Activated CD4-positive, alpha-beta memory T cell treated with anti-CD3 and anti-CD28 coated beads, Interleukin-2, amount 10 ng/mL, durations not matched to agents 7 days and 5 days (primary cell): Measurements from ENCODE around the gene NDUFA3. TPM values are rescaled to one million over a fixed set of nuclear protein-coding genes. Genes with fewer than 3 reads are reported as not detected.
A peak's percentile ranks its signal among the peaks of the same experiment; 100 is the strongest.

Experiments used
- CTCF ChIA-PET: fragments of 350-600 bp; sonication (Branson Sonifier 250); formaldehyde crosslinking; loops from one replicate; lab custom pipeline; 2021; ENCODE audit warnings: antibody characterized with exemption, inconsistent platforms; lab: Charles Lee
- POLR2A ChIA-PET: fragments of 350-600 bp; sonication (Branson Sonifier 250); formaldehyde crosslinking; loops from one replicate; lab custom pipeline; 2021; ENCODE audit warnings: antibody characterized with exemption; lab: Charles Lee
- DNase-seq: peaks from one replicate; pipeline ENCODE4 v3.0.0-alpha.2; 2020
- H3K27ac Mint-ChIP-seq: one replicate; pipeline ENCODE4 v1.8.0; 2021; ENCODE audit warnings: mild to moderate bottlenecking, mixed read lengths
- H3K27me3 Mint-ChIP-seq: one replicate; pipeline ENCODE4 v1.8.0; 2021; ENCODE audit warnings: mixed read lengths
- H3K36me3 Mint-ChIP-seq: one replicate; pipeline ENCODE4 v1.8.0; 2021; ENCODE audit warnings: low read depth, mixed read lengths
- H3K4me1 Mint-ChIP-seq: one replicate; pipeline ENCODE4 v1.8.0; 2021; ENCODE audit warnings: mixed read lengths
- H3K4me3 Mint-ChIP-seq: one replicate; pipeline ENCODE4 v1.8.0; 2021; ENCODE audit warnings: mild to moderate bottlenecking, mixed read lengths
- H3K9me3 Mint-ChIP-seq: one replicate; pipeline ENCODE4 v1.8.0; 2021; ENCODE audit warnings: mixed read lengths
- total RNA-seq, 2 experiments: library from RNA; stranded (reverse); gene quantifications; one replicate each; pipeline ENCODE4 v1.2.3, GENCODE V29; 2021

Gene NDUFA3
- total RNA-seq, 2 experiments from 2014 or later: 115 to 116 TPM

GRCh38 chr19:54133957-54134590, 31.4 kb downstream of the NDUFA3 start:
- H3K27ac Mint-ChIP-seq: peak overlapping the region; percentile 23
- no peaks in the 10 kb centered on the region for H3K27me3 Mint-ChIP-seq
- no peak overlapping the region for H3K4me3 Mint-ChIP-seq
- H3K36me3 Mint-ChIP-seq: peaks cover 10% of the 10 kb centered on the region
- peaks cover 21% of the 10 kb centered on the region for H3K4me1 Mint-ChIP-seq
- POLR2A ChIA-PET: no interaction called here
- DNase-seq: no peak
- CTCF ChIA-PET: no interaction called here
- no peaks in the 10 kb centered on the region for H3K9me3 Mint-ChIP-seq

DNA sequence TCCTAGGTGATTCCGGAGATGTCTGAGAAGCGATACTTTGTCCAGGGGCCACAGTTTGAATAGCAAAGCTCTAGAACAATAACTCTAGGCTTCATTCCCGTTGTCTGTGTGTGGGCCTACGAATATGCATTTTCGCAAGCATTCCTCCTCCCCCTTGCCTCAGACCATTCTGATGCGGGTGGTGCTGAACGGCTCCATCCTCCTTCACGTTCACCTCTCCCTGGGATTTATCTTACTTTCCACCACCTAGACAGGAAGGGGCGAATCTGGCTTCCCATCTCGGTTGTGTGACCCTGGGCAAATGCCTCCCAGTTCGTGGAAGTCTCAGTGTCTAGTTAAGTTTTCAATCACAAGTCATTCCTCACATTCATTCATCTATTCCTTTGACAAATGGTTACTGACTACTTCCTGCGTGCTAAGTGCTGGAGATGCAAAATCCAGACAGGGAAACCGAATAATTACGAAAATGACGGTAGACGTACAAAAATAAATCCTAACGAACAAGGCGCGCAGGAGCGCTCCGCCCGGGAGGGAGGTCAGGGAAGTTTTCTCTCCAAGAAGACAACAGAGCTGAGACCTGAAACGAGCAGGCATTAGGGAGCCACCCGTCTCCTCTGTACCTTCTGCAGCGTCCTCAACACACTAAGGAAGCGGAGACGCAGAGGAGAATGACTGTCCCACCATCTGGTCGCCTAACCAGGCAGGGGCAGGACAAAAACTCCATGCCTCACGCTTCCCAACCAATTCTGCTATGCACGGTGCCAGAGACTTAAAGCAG, 33.6 kb downstream of the NDUFA3 start:
- ChIA-PET POLR2A (interaction anchor here (1.2 to 4.5 kb wide), 15 partner anchors 12 to 381 kb away, joined by 3 to 66 read pairs (median 8); partner anchors contain the start of genes LENG1, LENG8, LENG9 and MBOAT7), CTCF (interaction anchor here (0.9 to 2.4 kb wide), 12 partner anchors 21 to 302 kb away, joined by 3 to 24 read pairs (median 5); partner anchors contain the start of genes LENG1, MBOAT7, NDUFA3 and PRPF31)
- no peak for DNase-seq
- Mint-ChIP-seq H3K27ac (peak overlapping the region; percentile 83), H3K27me3 (no peaks in the 10 kb centered on the region), H3K4me3 (peak overlapping the region; percentile 82), H3K9me3 (no peaks in the 10 kb centered on the region), H3K36me3 (peaks cover 19% of the 10 kb centered on the region), H3K4me1 (peaks cover 37% of the 10 kb centered on the region)

DNA sequence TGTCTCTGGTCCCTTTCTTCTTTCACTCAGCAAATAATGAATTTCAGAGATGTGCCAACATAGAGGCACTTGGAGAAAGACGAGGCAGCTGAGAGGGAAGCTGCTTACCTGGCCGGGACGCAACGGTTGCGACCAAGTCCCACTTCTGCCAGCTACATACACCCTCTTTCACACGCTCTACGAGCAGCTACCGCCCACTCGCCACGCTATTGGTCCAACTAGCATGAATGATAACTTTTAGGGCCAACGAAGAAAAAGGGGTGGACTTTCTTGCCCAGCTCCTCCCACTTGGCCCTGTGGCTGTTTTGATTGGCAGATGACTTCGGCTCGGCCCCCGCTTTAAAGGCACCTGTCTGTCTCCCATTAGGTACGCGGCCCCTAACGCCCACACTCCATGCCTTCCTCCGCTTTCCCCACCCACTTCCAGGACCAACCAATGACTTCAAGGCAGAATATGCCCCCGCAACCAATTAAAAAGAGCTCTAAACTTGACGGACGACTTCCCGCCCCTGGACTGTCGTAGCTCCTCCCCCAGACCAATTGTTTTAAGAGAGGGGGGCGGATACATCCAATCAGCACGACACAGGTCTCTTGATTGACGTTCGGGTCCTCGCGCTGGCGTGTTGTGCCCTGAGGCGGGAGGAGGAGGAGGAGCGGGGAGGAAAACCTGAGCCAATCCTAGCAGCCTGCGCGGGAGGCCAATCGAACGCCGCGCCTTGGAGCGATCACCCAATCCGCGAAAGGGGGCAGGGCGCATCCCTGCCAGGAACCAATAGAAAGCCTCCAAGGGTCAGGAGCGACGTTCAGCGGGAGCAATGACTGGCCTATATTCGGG, 34.4 kb downstream of the NDUFA3 start:
- ChIA-PET CTCF (interaction anchor here (0.5 to 2.4 kb wide), 16 partner anchors 19 to 301 kb away, joined by 3 to 24 read pairs (median 4); partner anchors contain the start of genes LENG1, MBOAT7, NDUFA3 and PRPF31), POLR2A (interaction anchor here (0.8 to 4.5 kb wide), 20 partner anchors 9 to 616 kb away, joined by 3 to 66 read pairs (median 6); partner anchors contain the start of genes LENG1, LENG8, LENG9 and MBOAT7)
- DNase-seq: peak; percentile 99
- Mint-ChIP-seq H3K36me3 (peaks cover 19% of the 10 kb centered on the region), H3K27ac (peak overlapping the region; percentile 83), H3K9me3 (no peaks in the 10 kb centered on the region), H3K4me3 (peak overlapping the region; percentile 82), H3K4me1 (peaks cover 39% of the 10 kb centered on the region), H3K27me3 (no peaks in the 10 kb centered on the region)

- ChIA-PET POLR2A (interaction anchor here (1.0 to 4.5 kb wide), 19 partner anchors 8 to 617 kb away, joined by 3 to 66 read pairs (median 6); partner anchors contain the start of genes LENG1, LENG8, LENG9 and MBOAT7), CTCF (interaction anchor here (0.9 to 2.4 kb wide), 15 partner anchors 20 to 271 kb away, joined by 3 to 24 read pairs (median 4); partner anchors contain the start of genes LENG1, MBOAT7, NDUFA3 and PRPF31)
- H3K4me1 Mint-ChIP-seq: peaks cover 39% of the 10 kb centered on the region
- no peaks in the 10 kb centered on the region for H3K27me3 Mint-ChIP-seq
- H3K27ac Mint-ChIP-seq: peak within 1 kb of the TSS; percentile 83
- H3K9me3 Mint-ChIP-seq: no peaks in the 10 kb centered on the region
- DNase-seq: peak; percentile 38
- H3K4me3 Mint-ChIP-seq: peak within 1 kb of the TSS; percentile 82
- peaks cover 25% of the 10 kb centered on the region for H3K36me3 Mint-ChIP-seq
Measured at GRCh38 chr19:54137699-54138488, 35.2 kb downstream of the NDUFA3 start, which contains the start of gene CNOT3. TSS of gene CNOT3 (plus strand) at chr19:54137762. CDS start at chr19:54142979, 5,217 bp downstream.

GRCh38 chr19:54138489-54139256, 36.0 kb downstream of the NDUFA3 start:
- Mint-ChIP-seq H3K27me3 (no peaks in the 10 kb centered on the region), H3K9me3 (no peaks in the 10 kb centered on the region), H3K4me3 (peak overlapping the region; percentile 82), H3K27ac (peak overlapping the region; percentile 83), H3K4me1 (peaks cover 39% of the 10 kb centered on the region), H3K36me3 (peaks cover 32% of the 10 kb centered on the region)
- POLR2A ChIA-PET: interaction anchor here (0.6 to 4.5 kb wide), 11 partner anchors 9 to 310 kb away, joined by 3 to 66 read pairs (median 9); partner anchors contain the start of genes LENG1, LENG8, PRPF31 and RPS9
- CTCF ChIA-PET: interaction anchor here (1.4 to 2.4 kb wide), 3 partner anchors 21 to 31 kb away, joined by 3 to 24 read pairs (median 16); partner anchors contain the start of genes LENG1, PRPF31 and TFPT
- DNase-seq: no peak

DNA sequence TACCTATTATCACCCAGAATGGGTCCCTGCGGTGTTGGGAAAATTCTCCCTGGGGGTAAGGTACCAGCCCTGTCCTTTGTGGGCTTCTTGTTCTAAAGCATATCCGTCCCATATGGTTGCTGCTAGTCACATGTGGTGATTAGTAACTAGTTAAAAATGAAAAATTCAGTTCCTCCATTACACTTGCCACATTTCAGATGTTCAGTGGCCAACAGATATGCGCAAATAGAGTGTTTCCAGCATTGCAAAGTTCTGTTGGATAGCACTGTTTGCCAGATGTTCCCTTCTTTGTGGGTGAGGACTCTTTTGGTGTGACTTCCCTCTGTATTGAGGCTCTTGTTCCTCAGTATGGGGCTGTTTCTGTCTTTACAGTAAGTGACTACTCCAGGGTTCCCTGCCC, 38.7 kb downstream of the NDUFA3 start:
- CTCF ChIA-PET: no interaction called here
- DNase-seq: no peak
- Mint-ChIP-seq H3K4me3 (no peak overlapping the region), H3K9me3 (no peaks in the 10 kb centered on the region), H3K27me3 (no peaks in the 10 kb centered on the region), H3K4me1 (peaks cover 29% of the 10 kb centered on the region), H3K36me3 (peaks cover 55% of the 10 kb centered on the region), H3K27ac (no peak overlapping the region)
- POLR2A ChIA-PET: interaction anchor here (1.0 to 3.0 kb wide), 2 partner anchors 18 to 26 kb away, joined by 3 to 14 read pairs; partner anchors contain the start of genes LENG1, PRPF31 and TFPT

DNA sequence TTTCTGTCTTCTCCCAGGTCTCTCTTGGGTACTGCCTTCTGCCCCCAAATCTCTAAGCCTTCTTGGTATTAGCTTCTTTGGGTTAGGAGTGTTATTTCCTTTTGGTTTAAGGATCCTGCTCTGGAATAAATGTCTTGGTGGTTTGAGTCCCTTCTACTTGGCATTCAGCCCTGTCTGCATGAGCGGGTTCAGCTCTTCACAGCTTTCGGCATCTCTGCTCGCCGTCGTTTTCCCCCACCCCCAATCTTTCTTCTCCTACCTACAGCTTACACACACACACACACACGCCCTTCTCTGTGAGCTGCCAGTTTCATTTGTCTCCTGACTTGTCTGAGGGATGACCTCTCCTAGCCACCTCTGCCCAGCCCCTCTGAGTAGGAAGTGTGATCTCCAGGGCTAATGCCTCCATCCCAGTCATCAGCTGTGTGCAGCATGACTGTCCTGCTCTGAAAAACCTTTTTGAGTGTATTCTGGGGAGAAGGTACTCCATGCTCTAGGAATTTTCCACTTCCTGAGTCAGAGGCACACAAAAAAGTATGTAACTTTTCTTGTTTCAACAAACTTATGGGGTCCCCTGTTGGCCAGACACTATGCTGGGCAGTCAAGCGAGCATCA, 39.6 kb downstream of the NDUFA3 start:
- H3K27ac Mint-ChIP-seq: no peak overlapping the region
- POLR2A ChIA-PET: interaction anchor here (3.0 kb wide), 1 partner anchor 17 kb away, joined by 14 read pairs; the partner anchor contains the start of gene LENG1

DNA sequence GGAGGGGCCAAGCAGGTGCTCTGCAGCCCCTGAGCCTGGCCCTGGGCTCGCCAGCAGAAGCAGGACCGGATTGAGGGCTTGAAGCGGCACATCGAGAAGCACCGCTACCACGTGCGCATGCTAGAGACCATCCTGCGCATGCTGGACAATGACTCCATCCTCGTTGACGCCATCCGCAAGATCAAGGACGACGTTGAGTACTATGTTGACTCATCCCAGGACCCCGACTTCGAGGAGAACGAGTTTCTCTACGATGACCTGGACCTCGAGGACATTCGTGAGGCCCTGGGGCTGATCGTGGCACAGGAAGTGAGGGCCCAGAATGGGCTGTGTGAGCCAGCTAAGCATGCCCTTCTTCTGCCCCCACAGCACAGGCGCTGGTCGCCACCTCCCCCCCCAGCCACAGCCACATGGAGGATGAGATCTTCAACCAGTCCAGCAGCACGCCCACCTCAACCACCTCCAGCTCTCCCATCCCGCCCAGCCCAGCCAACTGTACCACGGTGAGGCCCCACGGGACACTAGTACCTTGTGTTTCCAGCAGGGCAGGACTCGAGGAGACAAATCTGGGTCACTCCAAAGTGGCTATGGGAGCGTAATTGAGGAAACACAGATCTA, 43.0 kb downstream of the NDUFA3 start:
- DNase-seq: no peak
- Mint-ChIP-seq H3K36me3 (peaks cover 68% of the 10 kb centered on the region), H3K27ac (no peak overlapping the region), H3K9me3 (no peaks in the 10 kb centered on the region), H3K27me3 (no peaks in the 10 kb centered on the region), H3K4me3 (no peak overlapping the region), H3K4me1 (peaks cover 4% of the 10 kb centered on the region)
- POLR2A ChIA-PET: interaction anchor here (0.7 kb wide), 1 partner anchor 8 kb away, joined by 3 read pairs; the partner anchor contains the start of gene CNOT3
- CTCF ChIA-PET: no interaction called here

More for the DNA sequence above, 39.6 kb downstream of the NDUFA3 start:
- no peak for DNase-seq
- no peaks in the 10 kb centered on the region for H3K27me3 Mint-ChIP-seq
- CTCF ChIA-PET: no interaction called here
- H3K36me3 Mint-ChIP-seq: peaks cover 64% of the 10 kb centered on the region
- no peak overlapping the region for H3K4me3 Mint-ChIP-seq
- peaks cover 24% of the 10 kb centered on the region for H3K4me1 Mint-ChIP-seq
- H3K9me3 Mint-ChIP-seq: no peaks in the 10 kb centered on the region

DNA sequence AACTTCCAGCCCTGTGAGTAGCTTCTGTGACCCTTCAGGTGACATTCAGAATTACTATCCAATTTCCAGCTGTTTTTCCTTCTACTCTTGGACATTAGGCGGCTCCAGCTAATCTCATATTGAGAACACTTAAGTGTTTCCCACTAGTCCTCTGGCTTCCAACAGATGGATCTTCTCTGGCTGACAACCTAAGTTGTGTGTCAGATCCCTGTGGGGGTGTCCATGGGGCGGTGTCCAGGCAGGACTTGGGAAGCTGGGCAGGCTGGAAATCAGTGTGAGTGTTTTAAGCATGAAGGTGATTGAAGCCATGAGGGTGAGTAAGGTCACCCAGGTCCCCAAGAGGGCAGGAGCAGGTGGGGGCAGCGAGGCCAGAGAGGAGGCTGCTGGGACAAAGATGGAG, 45.0 kb downstream of the NDUFA3 start:
- ChIA-PET POLR2A (interaction anchor here (2.2 kb wide), 1 partner anchor 10 kb away, joined by 9 read pairs; the partner anchor contains the start of gene CNOT3), CTCF (no interaction called here)
- Mint-ChIP-seq H3K4me1 (no peaks in the 10 kb centered on the region), H3K4me3 (no peak overlapping the region), H3K27me3 (no peaks in the 10 kb centered on the region), H3K27ac (no peak overlapping the region), H3K36me3 (peaks cover 78% of the 10 kb centered on the region), H3K9me3 (no peaks in the 10 kb centered on the region)
- no peak for DNase-seq

DNA sequence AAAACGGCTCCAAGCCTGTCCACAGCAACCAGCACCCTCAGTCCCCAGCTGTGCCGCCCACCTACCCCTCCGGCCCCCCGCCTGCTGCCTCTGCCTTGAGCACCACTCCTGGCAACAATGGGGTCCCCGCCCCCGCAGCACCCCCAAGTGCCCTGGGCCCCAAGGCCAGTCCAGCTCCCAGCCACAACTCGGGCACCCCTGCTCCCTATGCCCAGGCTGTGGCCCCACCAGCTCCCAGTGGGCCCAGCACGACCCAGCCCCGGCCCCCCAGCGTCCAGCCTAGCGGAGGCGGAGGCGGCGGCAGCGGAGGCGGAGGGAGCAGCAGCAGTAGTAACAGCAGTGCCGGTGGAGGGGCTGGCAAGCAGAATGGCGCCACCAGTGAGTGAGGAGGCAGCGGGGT, 45.5 kb downstream of the NDUFA3 start:
- CTCF ChIA-PET: no interaction called here
- H3K4me1 Mint-ChIP-seq: peaks cover under 1% of the 10 kb centered on the region
- no peak overlapping the region for H3K4me3 Mint-ChIP-seq
- no peaks in the 10 kb centered on the region for H3K27me3 Mint-ChIP-seq
- POLR2A ChIA-PET: interaction anchor here (0.7 to 2.2 kb wide), 2 partner anchors 10 to 53 kb away, joined by 3 to 9 read pairs; partner anchors contain the start of gene CNOT3
- peaks cover 75% of the 10 kb centered on the region for H3K36me3 Mint-ChIP-seq
- H3K9me3 Mint-ChIP-seq: no peaks in the 10 kb centered on the region
- H3K27ac Mint-ChIP-seq: no peak overlapping the region
- DNase-seq: no peak
